GM18502 (cell line): ENCODE data around the gene ST8SIA6.
A peak's percentile ranks its signal among the peaks of the same experiment; 100 is the strongest.
"Not testable (repeated sequence)": the region's sequence is repeated elsewhere in the genome, so short reads cannot be mapped to it uniquely, and the experiment has no call there.

Source experiments
- ATAC-seq: cut with Tn5 transposase; IDR thresholded peaks from one replicate; pipeline ENCODE4 v1.9.1; 2021; ENCODE audit warnings: mild to moderate bottlenecking; ENCODE audit not compliant: unreplicated experiment, poor library complexity

Gene ST8SIA6

GRCh38 chr10:17464545-17464944, 10.2 kb upstream of the ST8SIA6 start:
- ATAC-seq, result no peak

GRCh38 chr10:17460756-17461155, 6.4 kb upstream of the ST8SIA6 start:
- ATAC-seq, result no peak

DNA sequence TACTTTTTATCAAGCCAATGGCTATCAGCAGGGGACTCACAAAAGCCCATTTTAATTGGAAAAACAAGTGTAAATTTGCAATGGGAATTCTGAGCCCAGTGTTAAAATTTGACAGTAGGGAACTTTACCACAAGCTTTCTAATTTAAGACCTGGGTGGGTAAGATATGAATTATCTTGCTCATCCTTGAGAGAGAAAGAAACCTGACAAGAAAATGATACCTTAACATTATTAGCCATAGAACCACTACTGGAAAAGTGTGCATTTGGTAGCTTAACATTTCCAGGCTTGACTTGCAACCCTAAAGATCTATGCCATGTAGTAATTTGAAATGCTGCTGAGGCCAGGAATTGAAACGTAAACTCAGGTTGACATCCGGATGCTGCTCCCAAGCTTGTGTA, 2.7 kb upstream of the ST8SIA6 start:
- ATAC-seq, result no peak

DNA sequence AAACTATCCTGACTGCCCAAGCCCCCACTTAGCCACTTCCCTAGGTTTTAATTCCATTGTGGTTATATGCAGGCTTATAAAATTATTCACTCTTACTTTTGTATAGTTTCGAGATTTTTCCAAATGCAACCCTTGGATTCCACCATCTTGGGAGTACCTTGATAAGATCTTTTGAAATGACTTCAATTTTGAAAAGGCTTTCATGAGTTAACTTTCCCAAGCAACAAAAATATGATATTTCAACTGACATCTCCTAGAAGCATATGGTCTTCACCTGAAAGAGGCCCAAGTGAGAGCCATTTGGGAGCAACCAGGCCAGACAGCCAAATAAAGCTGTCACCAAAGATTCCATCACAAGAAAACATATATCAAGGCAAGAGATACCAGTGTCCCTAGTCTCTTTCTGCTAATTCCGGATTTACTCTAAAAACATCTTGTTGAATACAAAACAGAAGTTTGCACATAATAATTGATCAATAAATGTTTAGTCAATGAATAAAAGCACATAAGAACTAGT, 1.7 kb upstream of the ST8SIA6 start:
- ATAC-seq, result no peak

DNA sequence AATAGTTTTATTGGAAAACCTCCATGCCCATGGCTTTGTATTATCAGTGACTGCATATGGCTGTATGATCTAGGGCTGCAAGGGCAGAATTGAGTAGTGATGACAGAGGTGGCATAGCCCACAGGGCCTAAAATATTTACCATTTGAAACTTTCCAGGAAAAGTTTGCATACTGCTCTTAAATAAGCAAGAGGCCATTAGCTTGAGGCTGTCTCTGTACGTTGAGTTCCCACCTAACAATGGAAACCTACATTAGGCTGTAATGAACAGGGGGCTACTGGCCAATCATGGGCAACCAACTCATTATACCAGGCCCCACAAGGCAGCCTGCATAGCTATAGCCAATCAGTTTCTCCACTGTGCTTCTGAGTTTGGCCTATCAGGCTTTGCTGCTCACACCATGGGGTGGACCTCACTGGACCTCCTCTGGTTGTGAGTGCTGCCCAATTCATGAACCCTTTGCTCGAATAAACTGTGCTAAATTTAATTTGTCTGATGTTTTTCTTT, 673 bp upstream of the ST8SIA6 start:
- no peak for ATAC-seq

DNA sequence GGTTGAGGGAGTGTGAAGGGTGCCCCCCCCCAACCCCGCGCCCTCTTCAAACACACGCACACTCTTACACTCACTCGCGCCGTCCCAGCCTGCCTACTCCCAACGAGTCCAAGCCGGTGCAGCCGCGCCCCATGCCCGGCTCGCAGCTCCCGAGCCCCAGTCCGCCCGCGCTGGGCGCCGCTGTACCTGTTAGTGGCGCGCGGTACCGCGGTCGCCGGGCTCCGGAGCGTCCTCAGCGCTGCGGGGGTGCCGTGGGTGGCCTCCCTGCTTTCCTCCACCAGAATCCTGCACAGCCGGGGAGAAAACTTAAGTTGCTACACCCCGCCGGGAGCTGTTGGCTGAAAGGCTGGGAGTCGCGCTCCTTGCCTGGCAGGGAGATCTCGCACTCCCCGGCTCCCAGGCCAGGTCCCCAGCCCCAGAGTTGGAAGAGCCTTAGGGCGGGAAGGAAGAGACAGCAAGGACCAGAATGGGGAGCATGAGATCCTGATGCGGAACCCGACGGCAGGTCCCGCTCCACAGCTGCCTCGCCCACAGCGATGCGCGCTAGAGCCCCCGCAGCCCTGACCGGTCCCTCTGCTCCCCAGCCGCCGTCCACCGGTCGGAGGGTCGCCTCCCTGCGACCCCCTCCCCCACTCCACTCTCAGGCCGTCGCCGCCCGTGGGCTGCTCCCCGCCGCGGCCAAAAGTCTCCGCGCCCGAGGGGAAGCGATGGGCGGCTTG, 863 bp downstream of the ST8SIA6 start:
- peak; percentile 45 for ATAC-seq

GRCh38 chr10:17453035-17453372, 1.4 kb downstream of the ST8SIA6 start:
- no peak for ATAC-seq

- no peak for ATAC-seq
Measured at GRCh38 chr10:17452060-17452841, 2.1 kb downstream of the ST8SIA6 start.

DNA sequence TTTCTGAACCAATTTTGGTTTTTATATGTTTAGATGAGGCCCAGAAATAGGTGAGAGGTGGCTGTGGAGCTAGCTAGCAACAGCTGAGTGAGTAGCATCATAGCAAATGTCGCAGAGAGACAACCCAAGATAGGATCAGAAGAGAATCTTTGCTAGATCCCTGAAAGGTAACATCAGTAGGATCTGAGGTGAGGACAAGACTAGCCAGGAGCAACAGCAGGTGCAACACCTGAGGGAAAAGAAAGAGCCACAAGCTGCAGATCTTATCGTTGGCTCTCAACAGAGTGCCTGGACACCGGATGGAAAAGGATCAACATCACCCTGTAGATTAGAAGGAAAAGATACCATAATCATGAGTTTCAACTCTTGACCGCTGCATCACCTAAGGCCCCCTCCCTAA, 4.4 kb downstream of the ST8SIA6 start:
- ATAC-seq, result no peak

- no peak for ATAC-seq
Measured at GRCh38 chr10:17445400-17445998, 8.9 kb downstream of the ST8SIA6 start.

DNA sequence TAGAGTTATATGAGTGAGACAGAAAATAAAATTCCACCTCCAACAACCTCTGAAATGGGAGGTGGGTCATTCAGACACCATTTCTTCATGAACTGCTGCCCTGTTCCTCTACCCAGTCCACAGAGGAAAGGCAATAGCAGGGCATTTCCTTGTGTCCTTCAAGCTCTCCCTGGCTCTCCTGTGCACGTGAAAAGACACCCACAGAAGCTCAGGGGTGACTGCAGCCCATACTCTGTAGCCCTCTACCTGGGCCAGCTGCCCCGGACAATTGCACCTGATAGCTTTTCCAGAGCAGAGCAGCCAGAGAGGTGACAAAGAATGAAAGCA, 10.0 kb downstream of the ST8SIA6 start:
- no peak for ATAC-seq

DNA sequence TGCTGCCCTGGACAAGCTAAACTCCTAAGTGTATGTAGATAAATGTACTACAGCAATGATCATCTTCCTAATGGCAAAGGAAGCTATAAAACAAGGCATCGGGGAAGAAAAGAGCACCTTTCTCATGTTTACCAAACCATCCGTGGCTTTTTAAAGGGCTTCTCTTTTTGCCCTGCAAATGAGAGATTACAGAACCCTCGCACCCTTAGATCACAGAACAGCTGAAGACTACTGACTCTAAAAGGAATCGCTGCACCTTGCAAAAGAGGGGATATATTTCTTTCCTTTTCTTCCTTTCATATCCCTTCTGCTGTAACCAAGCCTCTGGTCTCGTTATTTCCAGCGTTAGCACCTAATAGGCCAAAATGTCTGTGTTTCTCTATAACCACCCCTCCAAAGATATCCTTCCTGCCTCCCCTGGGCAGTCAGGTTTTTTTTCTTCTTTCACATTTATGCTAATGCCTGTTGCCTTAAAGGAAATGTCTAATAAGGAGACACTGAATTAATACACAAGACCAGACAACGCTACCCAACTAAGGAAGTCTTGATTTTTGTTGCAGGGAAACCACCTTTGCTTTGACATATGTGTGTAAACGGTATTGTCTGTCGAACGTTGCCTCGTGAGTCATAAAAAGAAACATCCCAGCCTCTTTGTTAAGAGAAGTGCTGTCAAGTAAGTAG, 10.5 kb downstream of the ST8SIA6 start:
- ATAC-seq, result peak; percentile 96

DNA sequence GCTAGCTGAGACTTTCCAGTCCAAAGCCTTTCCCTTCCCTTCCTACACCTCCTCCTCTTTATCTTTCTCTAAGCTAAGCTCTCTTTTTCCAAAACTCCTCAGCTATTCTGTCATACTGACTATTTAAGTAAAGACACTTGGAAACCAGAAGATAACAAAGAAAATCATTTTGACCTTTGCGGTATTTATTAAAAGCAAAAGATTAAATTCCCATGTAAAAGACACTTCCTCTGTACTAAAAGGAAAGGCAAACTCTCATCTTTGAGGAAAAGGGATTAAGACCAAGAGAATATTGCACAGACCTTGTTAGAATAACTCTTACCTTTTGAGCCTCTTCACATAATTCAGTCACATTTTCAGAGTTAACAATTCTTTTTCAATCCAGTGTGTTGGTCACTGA, 15.8 kb downstream of the ST8SIA6 start:
- no peak for ATAC-seq

GRCh38 chr10:17436578-17436977, 17.8 kb downstream of the ST8SIA6 start:
- not testable (repeated sequence) for ATAC-seq

DNA sequence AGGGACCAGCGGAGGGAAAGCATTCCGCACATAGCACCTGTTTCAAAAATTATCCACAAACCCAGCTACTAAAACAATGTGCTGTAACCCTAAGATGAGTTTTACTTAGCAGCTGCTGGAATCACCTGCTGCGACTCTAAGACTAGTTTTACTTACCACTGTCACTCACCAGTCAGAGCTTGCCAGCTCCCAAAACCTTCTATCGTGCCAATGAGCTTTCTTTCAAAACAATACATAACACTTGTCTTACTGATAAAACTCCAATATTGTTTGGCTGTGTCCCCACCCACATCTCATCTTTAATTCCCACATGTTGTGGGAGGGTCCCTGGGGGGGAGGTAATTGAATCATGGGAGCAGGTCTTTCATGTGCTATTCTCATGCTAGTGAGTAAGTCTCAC, 18.4 kb downstream of the ST8SIA6 start:
- ATAC-seq, result no peak

DNA sequence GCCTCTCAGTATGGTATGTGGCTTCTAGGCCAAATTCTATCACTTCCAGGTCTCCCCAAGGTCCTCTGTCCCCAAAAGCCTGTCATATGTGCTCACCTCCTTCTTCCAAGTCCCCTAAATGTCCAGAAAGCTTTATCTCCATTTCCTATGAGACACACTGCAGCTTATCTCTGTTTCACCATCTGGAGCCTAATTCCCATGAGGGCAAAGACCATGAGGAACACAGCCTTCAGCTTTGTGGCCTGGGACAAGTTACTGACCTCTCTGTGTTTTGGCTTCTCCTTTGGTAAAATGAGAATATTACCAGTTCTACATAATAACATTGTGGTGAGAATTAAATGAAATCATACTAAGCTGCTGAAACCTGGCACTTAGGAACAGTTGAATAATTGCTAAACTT, 19.2 kb downstream of the ST8SIA6 start:
- ATAC-seq, result no peak

- ATAC-seq, result no peak
Measured at GRCh38 chr10:17432723-17433122, 21.7 kb downstream of the ST8SIA6 start.

DNA sequence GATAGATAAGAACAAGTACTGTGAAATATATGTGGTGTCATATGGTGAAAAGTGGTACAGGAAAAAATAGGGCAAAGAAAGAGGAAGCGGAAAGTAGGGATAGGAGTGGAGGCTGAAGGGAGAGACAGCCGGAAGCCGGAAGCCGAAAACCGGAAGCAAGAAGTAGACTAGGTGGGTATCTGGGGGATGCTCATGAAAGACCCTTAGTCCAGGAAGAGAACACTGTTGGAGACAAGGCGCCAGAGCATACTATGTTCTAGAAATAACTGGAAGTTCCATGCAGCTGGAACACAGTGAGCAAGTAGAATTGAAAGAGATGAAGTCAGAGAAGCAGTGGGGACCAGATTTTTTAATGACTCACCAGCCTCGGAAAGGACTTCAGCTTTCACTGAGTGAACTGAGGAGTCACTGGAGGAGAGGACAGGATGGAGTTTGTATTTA, 22.5 kb downstream of the ST8SIA6 start:
- no peak for ATAC-seq

DNA sequence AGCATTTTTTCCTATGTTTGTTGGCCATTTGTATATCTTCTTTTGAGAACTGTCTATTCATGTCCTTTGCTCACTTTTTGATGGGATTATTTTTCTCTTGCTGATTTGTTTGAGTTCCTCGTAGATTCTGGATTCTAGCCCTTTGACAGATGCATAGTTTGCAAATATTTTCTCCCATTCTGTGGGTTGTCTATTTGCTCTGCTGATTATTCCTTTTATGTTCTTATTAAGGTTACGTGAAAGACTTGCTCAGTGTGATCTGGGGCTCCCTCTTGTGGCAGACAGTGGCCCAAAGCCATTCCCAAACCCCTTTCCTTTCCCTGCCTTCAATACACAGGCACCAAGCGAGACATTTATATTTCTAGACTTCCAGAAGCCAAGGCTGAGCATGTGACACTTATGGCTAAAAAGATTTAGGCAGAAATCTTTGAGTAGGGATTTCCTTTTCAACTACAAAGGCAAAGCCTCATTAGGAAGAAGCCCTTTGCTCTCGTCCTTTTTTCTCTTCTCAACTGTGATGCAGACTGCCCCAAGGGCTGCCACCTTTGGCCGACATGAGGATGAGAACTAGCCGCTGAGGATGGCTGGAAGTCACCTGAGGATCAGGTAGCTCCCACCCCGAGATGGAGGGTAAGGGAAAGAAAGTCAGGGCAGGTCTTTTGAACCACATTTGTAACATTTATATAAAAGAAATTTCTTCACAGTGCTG, 23.6 kb downstream of the ST8SIA6 start:
- ATAC-seq, result peak; percentile 50

DNA sequence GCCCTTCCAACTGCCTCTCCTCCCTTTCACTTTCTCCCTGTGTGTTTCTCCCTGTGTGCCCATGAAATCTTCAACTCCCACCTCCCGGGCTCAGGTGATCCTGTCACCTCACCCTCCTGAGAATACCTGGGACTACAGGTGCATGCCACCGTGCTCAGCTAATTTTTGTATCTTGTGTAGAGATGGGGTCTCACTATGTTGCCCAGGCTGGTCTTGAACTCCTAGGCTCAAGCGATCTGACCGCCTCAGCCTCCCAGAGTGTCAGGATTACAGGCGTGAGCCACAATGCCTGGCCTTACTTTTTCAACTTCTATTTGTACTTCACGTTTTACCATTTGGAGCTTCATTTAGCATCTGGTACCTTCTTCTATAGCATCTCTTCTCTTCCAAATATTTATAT, 24.9 kb downstream of the ST8SIA6 start:
- ATAC-seq, result no peak
